GM12878 (cell line): ENCODE results near the gene TXNRD3.

Source experiments
- CBX5 ChIP-seq: sonication (generic); IDR thresholded peaks from 2 replicates; pipeline ENCODE4 v1.6.1; 2016; ENCODE audit warnings: low read depth, moderate library complexity, mild to moderate bottlenecking, inconsistent platforms
- EP300 ChIP-seq, 2 experiments: fragments of 150-350 bp in 1 of 2; IDR thresholded peaks; 2 replicates each; pipeline ENCODE4 v1.6.1; 2011 to 2012; ENCODE audit warnings: low read depth in 2 of 2, low read length in 2 of 2, borderline replicate concordance in 1 of 2, improper control_type of control experiment in 1 of 2, inconsistent platforms in 1 of 2; ENCODE audit not compliant: control insufficient read depth in 1 of 2
- SIN3A ChIP-seq: IDR thresholded peaks from 2 replicates; pipeline ENCODE4 v1.6.1; 2012; ENCODE audit warnings: low read depth, low read length, improper control_type of control experiment
- TAF1 ChIP-seq: IDR thresholded peaks from 2 replicates; pipeline ENCODE4 v1.6.1; 2011; ENCODE audit warnings: mild to moderate bottlenecking, low read depth, low read length, borderline replicate concordance
- TARDBP ChIP-seq: IDR thresholded peaks from 2 replicates; pipeline ENCODE4 v1.6.1; 2016; ENCODE audit warnings: borderline replicate concordance
- ZSCAN29 ChIP-seq: fragments of 450-650 bp; IDR thresholded peaks from 2 replicates; pipeline ENCODE4 v1.6.1; 2017; ENCODE audit warnings: mild to moderate bottlenecking, moderate library complexity
- TF ChIP-seq, protein P1 (sequence below): IDR thresholded peaks from 2 replicates; pipeline ENCODE4 v1.6.1; 2011; ENCODE audit warnings: borderline replicate concordance, low read depth, mild to moderate bottlenecking, moderate library complexity, low read length; ENCODE audit not compliant: insufficient read depth, poor library complexity, severe bottlenecking
- TF ChIP-seq, protein P2 (sequence below): fragments of 450-650 bp; IDR thresholded peaks from 2 replicates; pipeline ENCODE4 v1.6.1; 2017; ENCODE audit warnings: mild to moderate bottlenecking, moderate library complexity
- TF ChIP-seq, protein P3 (sequence below), 3 experiments: IDR thresholded peaks in 2 of 3; conservative IDR thresholded peaks in 1 of 3; 2 replicates each; pipeline ENCODE4 v1.5.1; 2011; ENCODE audit warnings: low read depth in 3 of 3, low read length in 3 of 3, mild to moderate bottlenecking in 3 of 3, control low read depth in 2 of 3, moderate library complexity in 2 of 3, inconsistent platforms in 1 of 3, mixed read lengths in 1 of 3; ENCODE audit not compliant: control insufficient read depth in 2 of 3, insufficient read depth in 1 of 3; ENCODE audit errors: extremely low read depth in 1 of 3
- TF ChIP-seq, protein P4 (sequence below): fragments of 450-650 bp; IDR thresholded peaks from 2 replicates; pipeline ENCODE4 v1.6.1; 2017; ENCODE audit warnings: mild to moderate bottlenecking

DNA sequence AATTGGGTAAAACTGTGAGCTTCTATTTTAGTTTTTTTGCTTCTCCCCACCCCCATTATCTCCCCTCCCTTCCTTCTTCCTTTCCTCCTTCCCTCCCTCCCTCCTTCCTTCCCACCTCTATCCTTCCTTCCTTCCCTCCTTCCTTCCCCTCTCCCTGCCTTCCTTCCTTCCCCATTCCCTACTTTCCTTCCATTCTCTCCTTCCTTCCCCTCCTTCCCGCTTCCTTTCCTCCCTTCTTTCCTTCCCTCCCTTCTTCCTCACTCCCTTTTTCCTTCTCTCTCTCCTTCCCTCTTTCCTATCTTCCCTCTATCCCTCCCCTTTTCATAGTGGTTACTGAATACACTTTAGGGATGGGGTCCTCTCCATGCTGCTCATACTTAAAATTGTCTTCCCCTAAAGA is 55.8 kb downstream of the TXNRD3 start:
- TF ChIP-seq, protein P1, sequence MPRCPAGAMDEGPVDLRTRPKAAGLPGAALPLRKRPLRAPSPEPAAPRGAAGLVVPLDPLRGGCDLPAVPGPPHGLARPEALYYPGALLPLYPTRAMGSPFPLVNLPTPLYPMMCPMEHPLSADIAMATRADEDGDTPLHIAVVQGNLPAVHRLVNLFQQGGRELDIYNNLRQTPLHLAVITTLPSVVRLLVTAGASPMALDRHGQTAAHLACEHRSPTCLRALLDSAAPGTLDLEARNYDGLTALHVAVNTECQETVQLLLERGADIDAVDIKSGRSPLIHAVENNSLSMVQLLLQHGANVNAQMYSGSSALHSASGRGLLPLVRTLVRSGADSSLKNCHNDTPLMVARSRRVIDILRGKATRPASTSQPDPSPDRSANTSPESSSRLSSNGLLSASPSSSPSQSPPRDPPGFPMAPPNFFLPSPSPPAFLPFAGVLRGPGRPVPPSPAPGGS = no peak
- TF ChIP-seq EP300 (IDR thresholded peaks at IDR 0.05; ENCODE audit: borderline replicate concordance in 1 of 2, control insufficient read depth in 1 of 2, low read depth in 2 of 2, low read length in 2 of 2) (no peak), TAF1 (no peak), SIN3A (no peak), TARDBP (no peak), CBX5 (no peak), ZSCAN29 (no peak)
- TF ChIP-seq, protein P2, sequence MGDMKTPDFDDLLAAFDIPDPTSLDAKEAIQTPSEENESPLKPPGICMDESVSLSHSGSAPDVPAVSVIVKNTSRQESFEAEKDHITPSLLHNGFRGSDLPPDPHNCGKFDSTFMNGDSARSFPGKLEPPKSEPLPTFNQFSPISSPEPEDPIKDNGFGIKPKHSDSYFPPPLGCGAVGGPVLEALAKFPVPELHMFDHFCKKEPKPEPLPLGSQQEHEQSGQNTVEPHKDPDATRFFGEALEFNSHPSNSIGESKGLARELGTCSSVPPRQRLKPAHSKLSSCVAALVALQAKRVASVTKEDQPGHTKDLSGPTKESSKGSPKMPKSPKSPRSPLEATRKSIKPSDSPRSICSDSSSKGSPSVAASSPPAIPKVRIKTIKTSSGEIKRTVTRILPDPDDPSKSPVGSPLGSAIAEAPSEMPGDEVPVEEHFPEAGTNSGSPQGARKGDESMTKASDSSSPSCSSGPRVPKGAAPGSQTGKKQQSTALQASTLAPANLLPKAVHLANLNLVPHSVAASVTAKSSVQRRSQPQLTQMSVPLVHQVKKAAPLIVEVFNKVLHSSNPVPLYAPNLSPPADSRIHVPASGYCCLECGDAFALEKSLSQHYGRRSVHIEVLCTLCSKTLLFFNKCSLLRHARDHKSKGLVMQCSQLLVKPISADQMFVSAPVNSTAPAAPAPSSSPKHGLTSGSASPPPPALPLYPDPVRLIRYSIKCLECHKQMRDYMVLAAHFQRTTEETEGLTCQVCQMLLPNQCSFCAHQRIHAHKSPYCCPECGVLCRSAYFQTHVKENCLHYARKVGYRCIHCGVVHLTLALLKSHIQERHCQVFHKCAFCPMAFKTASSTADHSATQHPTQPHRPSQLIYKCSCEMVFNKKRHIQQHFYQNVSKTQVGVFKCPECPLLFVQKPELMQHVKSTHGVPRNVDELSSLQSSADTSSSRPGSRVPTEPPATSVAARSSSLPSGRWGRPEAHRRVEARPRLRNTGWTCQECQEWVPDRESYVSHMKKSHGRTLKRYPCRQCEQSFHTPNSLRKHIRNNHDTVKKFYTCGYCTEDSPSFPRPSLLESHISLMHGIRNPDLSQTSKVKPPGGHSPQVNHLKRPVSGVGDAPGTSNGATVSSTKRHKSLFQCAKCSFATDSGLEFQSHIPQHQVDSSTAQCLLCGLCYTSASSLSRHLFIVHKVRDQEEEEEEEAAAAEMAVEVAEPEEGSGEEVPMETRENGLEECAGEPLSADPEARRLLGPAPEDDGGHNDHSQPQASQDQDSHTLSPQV = no peak
- TF ChIP-seq, protein P3, sequence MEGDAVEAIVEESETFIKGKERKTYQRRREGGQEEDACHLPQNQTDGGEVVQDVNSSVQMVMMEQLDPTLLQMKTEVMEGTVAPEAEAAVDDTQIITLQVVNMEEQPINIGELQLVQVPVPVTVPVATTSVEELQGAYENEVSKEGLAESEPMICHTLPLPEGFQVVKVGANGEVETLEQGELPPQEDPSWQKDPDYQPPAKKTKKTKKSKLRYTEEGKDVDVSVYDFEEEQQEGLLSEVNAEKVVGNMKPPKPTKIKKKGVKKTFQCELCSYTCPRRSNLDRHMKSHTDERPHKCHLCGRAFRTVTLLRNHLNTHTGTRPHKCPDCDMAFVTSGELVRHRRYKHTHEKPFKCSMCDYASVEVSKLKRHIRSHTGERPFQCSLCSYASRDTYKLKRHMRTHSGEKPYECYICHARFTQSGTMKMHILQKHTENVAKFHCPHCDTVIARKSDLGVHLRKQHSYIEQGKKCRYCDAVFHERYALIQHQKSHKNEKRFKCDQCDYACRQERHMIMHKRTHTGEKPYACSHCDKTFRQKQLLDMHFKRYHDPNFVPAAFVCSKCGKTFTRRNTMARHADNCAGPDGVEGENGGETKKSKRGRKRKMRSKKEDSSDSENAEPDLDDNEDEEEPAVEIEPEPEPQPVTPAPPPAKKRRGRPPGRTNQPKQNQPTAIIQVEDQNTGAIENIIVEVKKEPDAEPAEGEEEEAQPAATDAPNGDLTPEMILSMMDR (IDR thresholded peaks at IDR 0.05 in 2 of 3, conservative IDR thresholded peaks at IDR 0.05 in 1 of 3; ENCODE audit: control insufficient read depth in 2 of 3, extremely low read depth in 1 of 3, insufficient read depth in 1 of 3, low read depth in 3 of 3, low read length in 3 of 3) = no peak
- TF ChIP-seq, protein P4, sequence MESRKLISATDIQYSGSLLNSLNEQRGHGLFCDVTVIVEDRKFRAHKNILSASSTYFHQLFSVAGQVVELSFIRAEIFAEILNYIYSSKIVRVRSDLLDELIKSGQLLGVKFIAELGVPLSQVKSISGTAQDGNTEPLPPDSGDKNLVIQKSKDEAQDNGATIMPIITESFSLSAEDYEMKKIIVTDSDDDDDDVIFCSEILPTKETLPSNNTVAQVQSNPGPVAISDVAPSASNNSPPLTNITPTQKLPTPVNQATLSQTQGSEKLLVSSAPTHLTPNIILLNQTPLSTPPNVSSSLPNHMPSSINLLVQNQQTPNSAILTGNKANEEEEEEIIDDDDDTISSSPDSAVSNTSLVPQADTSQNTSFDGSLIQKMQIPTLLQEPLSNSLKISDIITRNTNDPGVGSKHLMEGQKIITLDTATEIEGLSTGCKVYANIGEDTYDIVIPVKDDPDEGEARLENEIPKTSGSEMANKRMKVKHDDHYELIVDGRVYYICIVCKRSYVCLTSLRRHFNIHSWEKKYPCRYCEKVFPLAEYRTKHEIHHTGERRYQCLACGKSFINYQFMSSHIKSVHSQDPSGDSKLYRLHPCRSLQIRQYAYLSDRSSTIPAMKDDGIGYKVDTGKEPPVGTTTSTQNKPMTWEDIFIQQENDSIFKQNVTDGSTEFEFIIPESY = no peak
